Right lobe of liver (tissue), 4 donors: Measurements from ENCODE around the gene REELD1.

Experiments used
- POLR2A ChIP-seq: fragments of 450-650 bp; IDR thresholded peaks from one replicate; pipeline ENCODE4 v1.6.1; 2017; ENCODE audit warnings: antibody characterized with exemption, mild to moderate bottlenecking
- TF ChIP-seq, protein P1 (sequence below), 4 donors: fragments of 200-600 bp in 3 of 4; fragments of 450-650 bp in 1 of 4; IDR thresholded peaks; one replicate each; pipeline versions ENCODE4 v1.5.1 to v1.8.0; 2016 to 2022; ENCODE audit warnings: antibody characterized with exemption in 4 of 4, mild to moderate bottlenecking in 2 of 4
- donor health status: DM: no; HTN: no; CAD: no.
- donor health status: DM: no; HTN: no; CAD: no.
- donor health status: DM: no; HTN: yes; CAD: no.

DNA sequence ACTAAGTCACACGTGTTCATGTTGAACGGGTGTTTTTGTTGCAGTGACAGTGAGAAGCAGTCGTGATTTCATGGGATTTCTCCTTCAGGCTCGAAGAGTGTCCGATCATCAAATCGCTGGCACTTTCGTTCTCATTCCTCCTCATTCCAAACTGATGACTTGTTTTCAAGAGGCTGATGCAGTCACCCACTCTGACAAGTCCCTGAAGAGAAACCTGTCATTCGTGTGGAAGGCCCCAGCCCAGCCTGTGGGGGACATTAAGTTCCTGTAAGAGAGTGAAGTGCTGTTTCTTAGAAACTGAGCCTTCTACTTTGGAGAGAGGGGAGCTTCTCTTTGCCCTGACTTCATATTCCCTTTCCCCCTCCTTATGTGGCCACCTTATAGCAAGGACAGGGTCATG, 8.0 kb downstream of the REELD1 start:
- TF ChIP-seq, protein P1, sequence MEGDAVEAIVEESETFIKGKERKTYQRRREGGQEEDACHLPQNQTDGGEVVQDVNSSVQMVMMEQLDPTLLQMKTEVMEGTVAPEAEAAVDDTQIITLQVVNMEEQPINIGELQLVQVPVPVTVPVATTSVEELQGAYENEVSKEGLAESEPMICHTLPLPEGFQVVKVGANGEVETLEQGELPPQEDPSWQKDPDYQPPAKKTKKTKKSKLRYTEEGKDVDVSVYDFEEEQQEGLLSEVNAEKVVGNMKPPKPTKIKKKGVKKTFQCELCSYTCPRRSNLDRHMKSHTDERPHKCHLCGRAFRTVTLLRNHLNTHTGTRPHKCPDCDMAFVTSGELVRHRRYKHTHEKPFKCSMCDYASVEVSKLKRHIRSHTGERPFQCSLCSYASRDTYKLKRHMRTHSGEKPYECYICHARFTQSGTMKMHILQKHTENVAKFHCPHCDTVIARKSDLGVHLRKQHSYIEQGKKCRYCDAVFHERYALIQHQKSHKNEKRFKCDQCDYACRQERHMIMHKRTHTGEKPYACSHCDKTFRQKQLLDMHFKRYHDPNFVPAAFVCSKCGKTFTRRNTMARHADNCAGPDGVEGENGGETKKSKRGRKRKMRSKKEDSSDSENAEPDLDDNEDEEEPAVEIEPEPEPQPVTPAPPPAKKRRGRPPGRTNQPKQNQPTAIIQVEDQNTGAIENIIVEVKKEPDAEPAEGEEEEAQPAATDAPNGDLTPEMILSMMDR (IDR thresholded peaks at IDR 0.05): no peak
- TF ChIP-seq POLR2A: no peak
